Astrocyte (in vitro differentiated cells and primary cell): ENCODE data around the gene TMCC1. TPM values are rescaled to one million over a fixed set of nuclear protein-coding genes. Genes with fewer than 3 reads are reported as not detected.
A peak's percentile ranks its signal among the peaks of the same experiment; 100 is the strongest.
"Not testable (repeated sequence)": the region's sequence is repeated elsewhere in the genome, so short reads cannot be mapped to it uniquely, and the experiment has no call there.

Source experiments
- DNase-seq: peaks from one replicate; pipeline ENCODE4 v3.0.0-alpha.2; 2010; ENCODE audit warnings: low read depth
- FAIRE-seq: peaks from 2 replicates; lab custom pipeline; 2011; peaks lifted over from hg19 to GRCh38; lab: Jason Lieb, UNC
- H2AFZ ChIP-seq: 2 replicates; pipeline ENCODE4 v1.6.0; 2012; ENCODE audit warnings: low read depth, low read length, inconsistent platforms
- H3K27ac ChIP-seq: 2 replicates; pipeline ENCODE4 v1.5.1; 2011; ENCODE audit warnings: low read depth, low read length, inconsistent platforms
- H3K27me3 ChIP-seq: 2 replicates; pipeline ENCODE4 v1.6.0; 2011; ENCODE audit warnings: low read length, inconsistent platforms; ENCODE audit not compliant: insufficient read depth
- H3K36me3 ChIP-seq: 2 replicates; pipeline ENCODE4 v1.5.1; 2011; ENCODE audit warnings: low read length, inconsistent platforms; ENCODE audit not compliant: insufficient read depth
- H3K4me1 ChIP-seq: 2 replicates; pipeline ENCODE4 v1.5.1; 2011; ENCODE audit warnings: low read length, inconsistent platforms; ENCODE audit not compliant: insufficient read depth
- H3K4me2 ChIP-seq: 2 replicates; pipeline ENCODE4 v1.6.0; 2012; ENCODE audit warnings: low read length, inconsistent platforms
- H3K4me3 ChIP-seq: 2 replicates; pipeline ENCODE4 v1.5.1; 2011; ENCODE audit warnings: low read depth, mild to moderate bottlenecking, low read length, inconsistent platforms; ENCODE audit not compliant: insufficient read depth
- H3K79me2 ChIP-seq: 2 replicates; pipeline ENCODE4 v1.6.0; 2012; ENCODE audit warnings: mild to moderate bottlenecking, low read length, inconsistent platforms; ENCODE audit not compliant: insufficient read depth
- H3K9ac ChIP-seq: 2 replicates; pipeline ENCODE4 v1.6.0; 2012; ENCODE audit warnings: mild to moderate bottlenecking, low read length, inconsistent platforms
- H3K9me3 ChIP-seq: 2 replicates; pipeline ENCODE4 v1.5.1; 2012; ENCODE audit warnings: low read depth, mild to moderate bottlenecking, low read length, inconsistent platforms; ENCODE audit not compliant: insufficient read depth
- H4K20me1 ChIP-seq: 2 replicates; pipeline ENCODE4 v1.6.0; 2012; ENCODE audit warnings: low read length, inconsistent platforms; ENCODE audit not compliant: insufficient read depth
- H3K27ac Mint-ChIP-seq: one replicate; pipeline ENCODE4 v1.8.0; 2021; ENCODE audit warnings: mild to moderate bottlenecking, mixed read lengths; ENCODE audit not compliant: unreplicated experiment
- H3K27me3 Mint-ChIP-seq: one replicate; pipeline ENCODE4 v1.8.0; 2021; ENCODE audit warnings: low read depth, mixed read lengths; ENCODE audit not compliant: unreplicated experiment
- H3K36me3 Mint-ChIP-seq: one replicate; pipeline ENCODE4 v1.8.0; 2021; ENCODE audit warnings: low read depth, mixed read lengths; ENCODE audit not compliant: unreplicated experiment
- H3K4me1 Mint-ChIP-seq: one replicate; pipeline ENCODE4 v1.8.0; 2021; ENCODE audit warnings: low read depth, mixed read lengths; ENCODE audit not compliant: unreplicated experiment
- H3K4me3 Mint-ChIP-seq: one replicate; pipeline ENCODE4 v1.8.0; 2021; ENCODE audit warnings: mild to moderate bottlenecking, moderate library complexity, mixed read lengths; ENCODE audit not compliant: unreplicated experiment
- H3K9me3 Mint-ChIP-seq: one replicate; pipeline ENCODE4 v1.8.0; 2021; ENCODE audit warnings: mild to moderate bottlenecking, mixed read lengths; ENCODE audit not compliant: unreplicated experiment
- EZH2 ChIP-seq: IDR thresholded peaks from 2 replicates; pipeline ENCODE4 v1.6.1; 2012; ENCODE audit warnings: mild to moderate bottlenecking, low read length, inconsistent platforms; ENCODE audit not compliant: insufficient read depth
- total RNA-seq: library from RNA; stranded (reverse); gene quantifications from 2 replicates; pipeline ENCODE4 v1.2.1, GENCODE V29; 2021
- TF ChIP-seq, protein P1 (sequence below): IDR thresholded peaks from 2 replicates; pipeline ENCODE4 v1.5.1; 2011; ENCODE audit warnings: low read depth, mild to moderate bottlenecking, inconsistent platforms, low read length, moderate library complexity; ENCODE audit not compliant: insufficient read depth

Gene TMCC1
- total RNA-seq, 1 donor from 2014 or later: 37.9 TPM

GRCh38 chr3:129699199-129699598, 194.3 kb downstream of the TMCC1 start:
- Mint-ChIP-seq H3K36me3 (peaks cover 23% of the 10 kb centered on the region), H3K27ac (no peak overlapping the region), H3K4me1 (peaks cover 20% of the 10 kb centered on the region), H3K9me3 (peaks cover 12% of the 10 kb centered on the region), H3K4me3 (no peak overlapping the region), H3K27me3 (no peaks in the 10 kb centered on the region)
- TF ChIP-seq, protein P1, sequence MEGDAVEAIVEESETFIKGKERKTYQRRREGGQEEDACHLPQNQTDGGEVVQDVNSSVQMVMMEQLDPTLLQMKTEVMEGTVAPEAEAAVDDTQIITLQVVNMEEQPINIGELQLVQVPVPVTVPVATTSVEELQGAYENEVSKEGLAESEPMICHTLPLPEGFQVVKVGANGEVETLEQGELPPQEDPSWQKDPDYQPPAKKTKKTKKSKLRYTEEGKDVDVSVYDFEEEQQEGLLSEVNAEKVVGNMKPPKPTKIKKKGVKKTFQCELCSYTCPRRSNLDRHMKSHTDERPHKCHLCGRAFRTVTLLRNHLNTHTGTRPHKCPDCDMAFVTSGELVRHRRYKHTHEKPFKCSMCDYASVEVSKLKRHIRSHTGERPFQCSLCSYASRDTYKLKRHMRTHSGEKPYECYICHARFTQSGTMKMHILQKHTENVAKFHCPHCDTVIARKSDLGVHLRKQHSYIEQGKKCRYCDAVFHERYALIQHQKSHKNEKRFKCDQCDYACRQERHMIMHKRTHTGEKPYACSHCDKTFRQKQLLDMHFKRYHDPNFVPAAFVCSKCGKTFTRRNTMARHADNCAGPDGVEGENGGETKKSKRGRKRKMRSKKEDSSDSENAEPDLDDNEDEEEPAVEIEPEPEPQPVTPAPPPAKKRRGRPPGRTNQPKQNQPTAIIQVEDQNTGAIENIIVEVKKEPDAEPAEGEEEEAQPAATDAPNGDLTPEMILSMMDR: no peak
- TF ChIP-seq EZH2: no peak
- Histone ChIP-seq H3K9me3 (peaks cover 4% of the 10 kb centered on the region), H3K9ac (no peak overlapping the region), H4K20me1 (peaks cover 12% of the 10 kb centered on the region), H3K4me3 (no peak overlapping the region), H3K36me3 (no peaks in the 10 kb centered on the region), H2AFZ (no peak overlapping the region), H3K4me2 (no peak overlapping the region), H3K79me2 (peaks cover 4% of the 10 kb centered on the region), H3K27me3 (no peaks in the 10 kb centered on the region), H3K27ac (no peak overlapping the region), H3K4me1 (no peaks in the 10 kb centered on the region)
- DNase-seq: peak; percentile 23
- FAIRE-seq: no peak

- H3K9me3 Mint-ChIP-seq: peaks cover 12% of the 10 kb centered on the region
- no peak for DNase-seq
- Histone ChIP-seq H4K20me1 (no peaks in the 10 kb centered on the region), H3K4me3 (no peak overlapping the region), H3K27ac (no peak overlapping the region), H3K4me1 (no peaks in the 10 kb centered on the region), H3K4me2 (no peak overlapping the region), H3K27me3 (no peaks in the 10 kb centered on the region), H3K79me2 (peaks cover 4% of the 10 kb centered on the region), H2AFZ (no peak overlapping the region), H3K36me3 (no peaks in the 10 kb centered on the region), H3K9me3 (peaks cover 4% of the 10 kb centered on the region), H3K9ac (no peak overlapping the region)
- H3K27me3 Mint-ChIP-seq: no peaks in the 10 kb centered on the region
- no peak for TF ChIP-seq EZH2
- TF ChIP-seq, protein P1: no peak
- no peak for FAIRE-seq
- no peak overlapping the region for H3K4me3 Mint-ChIP-seq
- H3K27ac Mint-ChIP-seq: no peak overlapping the region
- peaks cover 8% of the 10 kb centered on the region for H3K4me1 Mint-ChIP-seq
- H3K36me3 Mint-ChIP-seq: peaks cover 23% of the 10 kb centered on the region
Measured at GRCh38 chr3:129697229-129697969, 196.1 kb downstream of the TMCC1 start.

DNA sequence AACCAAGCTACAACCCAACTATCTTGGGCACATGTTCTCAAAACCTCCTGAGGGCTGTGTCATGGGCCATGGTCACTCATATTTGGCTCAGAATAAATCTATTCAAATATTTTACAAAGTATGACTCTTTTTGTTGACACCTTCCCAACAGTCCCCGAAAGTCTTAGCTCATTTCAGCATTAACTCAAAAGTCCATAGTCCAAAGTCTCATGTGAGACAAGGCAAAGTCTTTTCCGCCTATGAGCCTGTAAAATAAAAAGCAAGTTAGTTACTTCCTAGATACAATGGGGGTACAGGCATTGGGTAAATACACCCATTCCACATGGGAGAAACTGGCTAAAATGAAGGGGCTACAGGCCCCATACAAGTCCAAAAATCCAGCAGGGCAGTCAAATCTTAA, 197.1 kb downstream of the TMCC1 start:
- H3K27me3 ChIP-seq, H4K20me1 ChIP-seq, H3K79me2 ChIP-seq, H3K27ac ChIP-seq, H3K4me3 Mint-ChIP-seq, DNase-seq, H3K27ac Mint-ChIP-seq, H2AFZ ChIP-seq, H3K9ac ChIP-seq, FAIRE-seq, H3K36me3 ChIP-seq, H3K4me1 Mint-ChIP-seq, H3K4me2 ChIP-seq, H3K4me3 ChIP-seq, H3K27me3 Mint-ChIP-seq, H3K9me3 ChIP-seq, H3K4me1 ChIP-seq: not testable (repeated sequence)
- peaks cover 12% of the 10 kb centered on the region for H3K9me3 Mint-ChIP-seq
- H3K36me3 Mint-ChIP-seq: peaks cover 23% of the 10 kb centered on the region
